NCI-H748 (cell line): ENCODE measurements around the gene HYLS1.

Experiments
- DNase-seq: peaks from one replicate; lab custom pipeline; 2025; ENCODE audit not compliant: unreplicated experiment; lab: John Stamatoyannopoulos, UW

Gene HYLS1

GRCh38 chr11:125932301-125932700, 44.8 kb downstream of the HYLS1 start:
- no peak for DNase-seq

- DNase-seq = no peak
Measured at GRCh38 chr11:125933030-125933813, 45.8 kb downstream of the HYLS1 start.

DNA sequence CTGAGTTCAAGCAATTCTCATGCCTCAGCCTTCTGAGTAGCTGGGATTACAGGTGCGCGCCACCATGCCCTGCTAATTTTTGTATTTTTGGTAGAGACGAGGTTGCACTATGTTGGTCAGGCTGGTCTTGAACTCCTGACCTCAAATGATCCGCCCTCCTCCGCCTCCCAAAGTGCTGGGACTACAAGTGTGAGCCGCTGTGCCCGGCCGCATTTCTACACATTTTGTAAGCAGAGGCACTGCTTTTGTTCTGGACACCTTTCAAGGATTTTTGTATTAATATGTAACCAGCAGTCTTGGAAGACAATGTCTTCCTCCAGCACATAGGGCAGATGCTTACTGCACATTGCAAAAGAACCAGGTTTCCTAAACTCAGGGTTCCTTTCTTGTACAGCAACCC, 47.0 kb downstream of the HYLS1 start:
- no peak for DNase-seq

GRCh38 chr11:125935056-125935455, 47.6 kb downstream of the HYLS1 start:
- DNase-seq = no peak

- no peak for DNase-seq
Measured at GRCh38 chr11:125935618-125936199, 48.2 kb downstream of the HYLS1 start.

GRCh38 chr11:125938418-125938817, 51.0 kb downstream of the HYLS1 start:
- no peak for DNase-seq

DNA sequence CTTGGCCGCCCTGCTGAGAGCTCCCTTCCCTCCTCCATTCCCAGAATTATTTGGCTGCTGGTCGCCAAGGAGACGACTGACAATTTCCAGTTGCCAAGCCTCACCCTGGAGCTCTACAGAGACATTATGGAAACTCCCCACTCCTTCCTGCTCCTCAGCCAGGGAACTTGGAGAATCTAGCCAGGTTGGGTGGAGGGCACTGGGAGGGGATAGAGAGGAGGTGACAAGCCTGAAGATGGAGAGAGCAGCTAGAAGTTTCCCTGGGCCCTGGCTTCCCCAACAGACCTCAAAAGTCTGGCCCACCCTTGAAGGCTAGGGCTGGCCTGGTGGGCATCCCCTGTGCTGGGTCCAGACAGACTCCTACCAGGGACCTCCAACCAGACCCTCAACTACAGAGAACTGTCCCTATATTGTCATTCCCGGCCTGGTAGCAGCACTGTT, 51.6 kb downstream of the HYLS1 start:
- peak; percentile 14 for DNase-seq

GRCh38 chr11:125940145-125940544, 52.7 kb downstream of the HYLS1 start:
- no peak for DNase-seq

GRCh38 chr11:125941267-125941618, 53.8 kb downstream of the HYLS1 start:
- DNase-seq = no peak

- peak; percentile 63 for DNase-seq
Measured at GRCh38 chr11:125941619-125942611, 54.4 kb downstream of the HYLS1 start.

DNA sequence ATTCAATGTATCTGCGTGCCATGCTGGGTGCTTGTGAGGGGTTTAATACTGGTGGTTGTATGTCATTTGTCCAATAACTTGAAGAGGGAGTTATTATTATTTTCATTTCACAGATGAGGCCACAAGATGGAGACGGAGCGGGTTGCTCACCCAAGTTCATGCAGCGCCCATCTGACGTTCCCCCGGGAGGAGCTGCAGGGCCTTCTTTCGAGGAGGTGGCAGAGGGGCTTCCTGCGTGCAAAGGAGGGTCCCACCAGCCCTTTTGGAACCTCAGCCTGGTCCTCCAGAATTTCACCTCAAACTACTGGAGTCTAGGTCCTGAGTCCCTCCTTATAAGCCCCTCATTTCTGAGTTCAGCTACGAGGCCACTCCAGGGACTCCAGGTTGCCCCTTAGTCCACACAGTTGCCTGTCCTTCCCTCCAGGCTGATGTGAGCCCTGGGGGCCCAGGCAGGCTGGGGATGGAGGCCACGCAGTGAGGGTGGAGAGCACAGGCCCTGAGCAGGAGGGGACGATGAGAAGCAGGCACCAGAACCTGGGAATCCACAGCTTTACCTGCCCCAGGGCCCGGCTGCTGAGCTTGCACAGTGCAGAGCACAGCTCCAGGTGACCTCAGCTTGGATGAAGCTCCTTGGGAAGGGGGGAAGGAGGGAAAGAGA, 55.4 kb downstream of the HYLS1 start:
- no peak for DNase-seq

- no peak for DNase-seq
Measured at GRCh38 chr11:125943661-125944349, 56.3 kb downstream of the HYLS1 start.

DNA sequence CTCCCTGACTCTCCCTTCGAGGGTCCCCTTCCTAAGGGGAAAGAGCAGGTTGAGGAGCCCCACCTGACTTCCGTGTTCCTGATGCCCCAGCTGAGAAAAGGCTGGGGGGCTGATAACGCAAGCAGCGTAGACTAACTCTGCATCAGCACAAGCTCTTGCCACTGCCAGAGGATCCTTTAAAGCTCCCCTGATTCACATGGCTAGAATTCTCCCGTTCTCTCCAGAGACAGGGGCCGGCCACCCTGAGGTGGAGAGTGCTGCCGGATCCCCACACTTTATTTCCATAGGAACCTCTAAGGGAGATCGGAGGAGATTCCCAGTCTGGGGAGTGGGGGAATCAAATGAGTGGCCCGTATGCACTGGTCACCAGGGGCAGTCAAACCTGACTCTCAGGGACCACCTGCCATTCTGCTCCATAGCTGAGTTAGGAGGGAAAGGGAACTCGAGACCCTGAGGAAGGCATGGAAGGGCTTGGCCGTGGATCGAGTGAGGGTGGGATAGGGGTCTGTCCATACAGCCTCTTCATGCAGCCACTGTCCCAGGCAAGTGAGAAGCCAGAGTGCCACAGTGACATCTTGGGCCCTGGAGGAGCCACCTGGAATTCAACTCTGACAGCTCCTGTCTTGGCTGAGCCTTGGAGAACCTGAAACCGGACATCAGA, 57.0 kb downstream of the HYLS1 start:
- no peak for DNase-seq

GRCh38 chr11:125945011-125945796, 57.7 kb downstream of the HYLS1 start:
- DNase-seq = no peak

- DNase-seq = no peak
Measured at GRCh38 chr11:125945797-125946520, 58.5 kb downstream of the HYLS1 start, which contains the start of gene VSIG10L2. TSS of gene VSIG10L2 (plus strand) at chr11:125946044. CDS start at chr11:125946056, 12 bp downstream.

DNA sequence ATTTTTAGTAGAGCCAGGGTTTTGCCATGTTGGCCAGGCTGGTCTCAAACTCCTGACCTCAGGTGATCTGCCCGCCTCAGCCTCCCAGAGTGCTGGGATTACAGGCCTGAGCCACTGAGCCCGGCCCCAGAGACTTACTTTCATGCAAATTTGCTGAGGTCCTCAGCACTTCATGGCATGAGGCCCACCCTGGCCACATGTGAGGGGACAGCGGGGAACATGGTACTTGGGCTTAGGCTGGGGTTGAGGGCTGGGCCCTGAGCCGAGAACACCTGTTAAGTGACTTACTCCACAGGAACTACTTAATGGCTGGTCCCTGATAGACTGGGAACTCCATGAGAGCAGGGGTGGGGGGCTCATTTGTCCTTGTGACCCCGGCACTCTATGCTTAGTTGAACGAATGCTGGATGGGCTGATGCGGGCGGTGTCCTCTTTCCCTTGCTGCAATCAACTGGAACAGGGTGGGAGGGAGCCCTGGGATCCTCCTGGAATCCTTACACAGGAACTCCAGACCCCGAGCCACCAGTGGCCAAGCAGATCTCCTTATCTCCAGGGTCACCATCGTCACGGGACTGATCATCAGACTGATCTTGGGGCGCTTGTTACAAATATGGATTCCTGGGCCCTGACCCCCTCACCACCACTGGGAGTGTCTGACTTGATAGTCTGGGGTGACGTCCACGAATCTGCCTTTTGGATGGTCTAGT, 59.4 kb downstream of the HYLS1 start:
- DNase-seq = no peak

DNA sequence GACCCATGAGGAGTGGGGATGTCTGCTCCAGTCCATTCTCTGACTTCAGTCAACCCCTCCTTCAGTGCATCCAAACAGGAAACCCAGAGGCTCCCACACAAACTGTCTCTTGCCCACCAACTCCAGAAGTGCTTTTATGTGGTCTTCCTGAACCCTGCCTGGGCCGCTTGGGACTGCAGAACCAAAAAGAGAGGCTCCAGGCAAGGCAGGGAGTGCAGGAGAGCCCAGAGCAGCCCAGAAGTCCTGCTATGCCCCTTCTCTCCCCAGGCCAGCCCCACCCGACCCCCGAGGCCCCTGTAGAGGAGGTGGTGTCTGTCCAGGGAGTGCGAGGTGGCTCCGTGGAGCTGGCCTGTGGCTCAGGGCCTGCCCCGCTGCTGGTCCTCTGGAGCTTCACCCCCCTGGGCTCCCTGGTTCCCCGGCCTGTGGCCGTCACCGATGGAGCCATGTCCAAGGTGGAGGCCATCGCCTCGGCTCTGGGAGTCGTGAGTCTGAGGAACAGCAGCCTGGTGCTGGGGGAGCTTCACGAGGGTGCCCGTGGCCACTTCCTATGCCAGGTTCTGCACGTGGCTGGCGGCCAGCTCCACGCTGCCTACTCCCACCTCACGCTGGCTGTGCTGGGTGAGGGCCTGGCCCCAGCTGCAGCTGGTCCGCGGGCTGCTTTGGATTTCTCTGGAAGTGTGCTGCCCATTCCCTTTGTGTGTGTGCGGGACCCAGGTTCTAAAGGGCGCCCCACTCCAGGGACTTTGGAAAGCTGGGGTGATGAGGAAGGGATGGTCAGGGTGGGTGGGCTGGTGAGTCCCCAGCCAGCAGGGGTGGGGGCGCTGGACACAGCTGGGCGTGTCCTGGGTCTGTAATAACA, 60.2 kb downstream of the HYLS1 start:
- no peak for DNase-seq
